ENCODE results near the gene CLASP1.
"Not testable (repeated sequence)": the region's sequence is repeated elsewhere in the genome, so short reads cannot be mapped to it uniquely, and the experiment has no call there.

Gene CLASP1

GRCh38 chr2:121409966-121410365, 239.3 kb downstream of the CLASP1 start:
- no peak for DNase-seq

GRCh38 chr2:121409388-121409787, 239.9 kb downstream of the CLASP1 start:
- DNase-seq, result no peak

- DNase-seq, result no peak
Observed at GRCh38 chr2:121408641-121409040, 240.6 kb downstream of the CLASP1 start.

GRCh38 chr2:121405233-121405632, 244.0 kb downstream of the CLASP1 start:
- no peak for DNase-seq

- DNase-seq, result no peak
Observed at GRCh38 chr2:121400201-121400600, 249.1 kb downstream of the CLASP1 start.

- no peak for DNase-seq
Observed at GRCh38 chr2:121398853-121399252, 250.4 kb downstream of the CLASP1 start.

- DNase-seq, result no peak
Observed at GRCh38 chr2:121390082-121390692, 259.1 kb downstream of the CLASP1 start.

GRCh38 chr2:121388371-121388770, 260.9 kb downstream of the CLASP1 start:
- DNase-seq, result no peak

GRCh38 chr2:121387591-121388325, 261.5 kb downstream of the CLASP1 start:
- DNase-seq, result no peak

GRCh38 chr2:121386707-121387106, 262.6 kb downstream of the CLASP1 start:
- no peak for DNase-seq

GRCh38 chr2:121386102-121386501, 263.2 kb downstream of the CLASP1 start:
- DNase-seq, result no peak

GRCh38 chr2:121382744-121383143, 266.5 kb downstream of the CLASP1 start:
- no peak for DNase-seq

- no peak for DNase-seq
Observed at GRCh38 chr2:121377646-121378045, 271.6 kb downstream of the CLASP1 start.

GRCh38 chr2:121376535-121377250, 272.6 kb downstream of the CLASP1 start:
- no peak for DNase-seq

- DNase-seq, result no peak
Observed at GRCh38 chr2:121375621-121376159, 273.6 kb downstream of the CLASP1 start.

- DNase-seq, result not testable (repeated sequence)
Observed at GRCh38 chr2:121374412-121375075, 274.7 kb downstream of the CLASP1 start.

- DNase-seq, result no peak
Observed at GRCh38 chr2:121372721-121373353, 276.4 kb downstream of the CLASP1 start.

GRCh38 chr2:121372082-121372481, 277.2 kb downstream of the CLASP1 start:
- DNase-seq, result no peak

- DNase-seq, result no peak
Observed at GRCh38 chr2:121368836-121369235, 280.4 kb downstream of the CLASP1 start.

- no peak for DNase-seq
Observed at GRCh38 chr2:121368155-121368554, 281.1 kb downstream of the CLASP1 start.

- no peak for DNase-seq
Observed at GRCh38 chr2:121367246-121367900, 281.9 kb downstream of the CLASP1 start.

GRCh38 chr2:121366040-121366439, 283.2 kb downstream of the CLASP1 start:
- DNase-seq, result no peak

Measured in NCI-H446 (cell line).